HG03442 (cell line): ENCODE data around the gene CYP2E1.
"Not testable (repeated sequence)": the region's sequence is repeated elsewhere in the genome, so short reads cannot be mapped to it uniquely, and the experiment has no call there.

Experiments
- ATAC-seq: cut with Tn5 transposase; IDR thresholded peaks from one replicate; pipeline ENCODE4 v1.9.1; 2021; ENCODE audit warnings: mild to moderate bottlenecking, moderate library complexity; ENCODE audit not compliant: unreplicated experiment

CYP2E1 gene

GRCh38 chr10:133568831-133569527 lies 41.8 kb downstream of the CYP2E1 start:
- not testable (repeated sequence) for ATAC-seq

DNA sequence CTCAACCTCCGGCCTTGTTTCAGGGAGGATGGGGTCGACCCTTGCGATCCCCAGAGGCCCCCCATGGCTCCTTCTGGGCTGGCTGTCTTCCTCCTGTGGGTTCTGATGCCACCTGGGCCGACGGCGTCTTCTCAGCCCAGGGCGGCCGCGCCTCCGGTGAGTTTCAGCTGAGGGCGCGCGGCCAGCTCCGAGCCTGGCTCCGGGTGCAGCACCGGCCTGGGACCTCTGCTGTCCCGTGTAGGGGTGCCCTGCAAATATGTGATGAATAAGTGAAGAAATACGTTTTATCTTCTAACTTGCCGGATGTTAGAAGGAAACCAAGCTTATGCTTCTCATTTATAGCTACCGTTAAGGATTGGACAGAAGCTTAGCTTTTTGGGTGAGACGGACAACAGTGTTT lies 42.6 kb downstream of the CYP2E1 start:
- ATAC-seq: not testable (repeated sequence)

DNA sequence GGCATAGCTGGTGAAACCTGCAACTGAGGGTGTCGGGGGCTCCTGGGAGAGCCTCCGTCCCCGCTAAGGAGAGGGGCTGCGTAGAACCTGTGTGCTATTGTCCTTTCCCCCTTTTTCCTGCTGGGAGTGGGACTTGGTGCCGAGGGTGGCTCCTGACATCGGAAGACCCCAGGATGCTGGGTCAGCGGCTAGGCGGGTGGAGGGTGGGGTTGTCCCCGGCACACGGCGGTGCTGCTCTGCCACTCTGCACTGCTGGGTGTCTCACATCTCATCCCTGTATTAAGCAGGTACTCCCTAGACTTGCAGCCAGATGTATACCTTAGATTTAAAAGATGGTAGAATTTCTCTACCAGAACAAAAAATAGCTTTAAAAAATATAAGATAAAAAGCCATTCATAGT lies 44.9 kb downstream of the CYP2E1 start:
- not testable (repeated sequence) for ATAC-seq

DNA sequence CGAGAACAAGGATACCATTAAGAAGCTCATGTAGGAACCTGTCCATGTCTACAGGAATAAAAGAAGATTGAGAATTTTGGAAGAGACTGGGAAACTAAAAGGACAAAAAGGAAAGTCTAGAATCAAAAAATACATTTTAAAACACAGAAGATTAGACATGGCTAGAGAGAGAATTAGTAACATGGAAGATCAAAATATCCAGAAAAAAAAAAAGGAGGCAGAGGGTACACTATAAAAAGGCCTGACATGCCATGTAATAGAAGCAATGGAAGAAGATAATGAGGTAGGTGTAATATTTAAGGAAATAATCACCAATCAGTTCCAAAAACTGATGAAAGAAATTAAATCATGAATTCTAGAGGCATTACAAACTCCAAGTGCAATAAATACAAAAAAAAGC lies 46.3 kb downstream of the CYP2E1 start:
- not testable (repeated sequence) for ATAC-seq

- ATAC-seq: not testable (repeated sequence)
Observed at GRCh38 chr10:133577037-133577436, 49.9 kb downstream of the CYP2E1 start.
